HL-60 (cell line): ENCODE measurements around the gene PTPRG.

Source experiments
- DNase-seq, 2 experiments: peaks; one replicate each; pipeline ENCODE4 v3.0.0-alpha.2; 2010 to 2020; ENCODE audit warnings: low read depth in 1 of 2, low spot score in 1 of 2
- H3K27ac ChIP-seq: fragments of 250-450 bp; sonication (Bioruptor Pico); replicated peaks from 2 replicates; pipeline ENCODE4 v1.5.1; 2020; ENCODE audit warnings: mild to moderate bottlenecking, moderate library complexity
- H3K27me3 ChIP-seq: fragments of 250-450 bp; sonication (Bioruptor Pico); 2 replicates; pipeline ENCODE4 v1.5.1; 2021; ENCODE audit warnings: mild to moderate bottlenecking, moderate library complexity; ENCODE audit not compliant: insufficient read depth, poor library complexity, severe bottlenecking
- H3K4me3 ChIP-seq: replicated peaks from 2 replicates; pipeline ENCODE4 v1.5.1; 2011; ENCODE audit warnings: mild to moderate bottlenecking, control low read depth, low read length; ENCODE audit not compliant: insufficient read depth
- GABPA ChIP-seq: IDR thresholded peaks from 2 replicates; pipeline ENCODE4 v1.6.1; 2012; ENCODE audit warnings: low read depth
- POLR2AphosphoS5 ChIP-seq: IDR thresholded peaks from 2 replicates; pipeline ENCODE4 v1.6.1; 2012; ENCODE audit warnings: low read depth
- SPI1 ChIP-seq: IDR thresholded peaks from 2 replicates; pipeline ENCODE4 v1.6.1; 2012; ENCODE audit warnings: low read depth, mild to moderate bottlenecking, borderline replicate concordance
- TF ChIP-seq, protein P1 (sequence below): IDR thresholded peaks from one replicate; pipeline ENCODE4 v1.5.1; 2011; ENCODE audit warnings: low read length, control low read depth, inconsistent platforms; ENCODE audit not compliant: insufficient read depth
- TF ChIP-seq, protein P2 (sequence below): IDR thresholded peaks from 2 replicates; pipeline ENCODE4 v1.6.1; 2012; ENCODE audit warnings: low read depth; ENCODE audit not compliant: insufficient replicate concordance

The PTPRG gene

DNA sequence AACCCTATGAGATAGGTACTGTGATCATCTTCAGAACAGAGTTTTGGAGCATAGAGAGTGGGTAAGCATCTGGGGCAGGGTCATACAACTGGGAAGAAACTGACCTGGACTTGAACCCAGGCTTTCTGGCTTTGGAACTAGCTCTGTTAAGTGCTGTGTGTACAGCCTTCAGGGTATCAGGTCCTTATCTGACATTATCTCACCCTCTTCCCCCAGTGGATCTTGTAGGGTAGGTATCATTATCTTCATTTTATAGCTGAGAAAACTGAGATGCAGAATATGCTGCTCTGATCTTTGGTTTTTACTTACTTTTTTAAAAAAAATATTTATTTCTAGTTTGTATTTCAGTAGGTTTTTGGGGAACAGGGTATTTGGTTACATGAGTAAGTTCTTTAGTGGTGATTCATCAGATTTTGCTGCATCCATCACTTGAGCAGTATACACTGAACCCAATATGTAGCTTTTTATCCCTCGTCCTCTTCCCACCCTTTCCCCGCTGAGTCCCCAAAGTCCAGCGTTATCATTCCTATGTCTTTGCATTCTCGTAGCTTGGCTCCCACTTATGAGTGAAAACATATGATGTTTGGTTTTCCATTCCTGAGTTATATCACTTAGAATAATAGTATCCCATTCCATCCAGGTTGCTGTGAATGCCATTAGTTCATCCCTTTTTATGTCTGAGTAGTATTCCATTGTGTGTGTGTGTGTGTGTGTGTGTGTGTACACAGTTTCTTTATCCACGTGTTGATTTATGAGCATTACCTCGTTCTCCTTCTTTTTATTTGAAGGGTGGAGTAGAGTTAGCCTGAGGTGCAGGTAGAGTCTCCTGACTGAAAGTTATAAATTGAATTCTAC is 271.2 kb downstream of the PTPRG start:
- Histone ChIP-seq H3K27me3 (no peaks in the 10 kb centered on the region), H3K4me3 (no peak overlapping the region), H3K27ac (no peak overlapping the region)
- TF ChIP-seq POLR2AphosphoS5 (no peak), GABPA (no peak), SPI1 (no peak)
- TF ChIP-seq, protein P1, sequence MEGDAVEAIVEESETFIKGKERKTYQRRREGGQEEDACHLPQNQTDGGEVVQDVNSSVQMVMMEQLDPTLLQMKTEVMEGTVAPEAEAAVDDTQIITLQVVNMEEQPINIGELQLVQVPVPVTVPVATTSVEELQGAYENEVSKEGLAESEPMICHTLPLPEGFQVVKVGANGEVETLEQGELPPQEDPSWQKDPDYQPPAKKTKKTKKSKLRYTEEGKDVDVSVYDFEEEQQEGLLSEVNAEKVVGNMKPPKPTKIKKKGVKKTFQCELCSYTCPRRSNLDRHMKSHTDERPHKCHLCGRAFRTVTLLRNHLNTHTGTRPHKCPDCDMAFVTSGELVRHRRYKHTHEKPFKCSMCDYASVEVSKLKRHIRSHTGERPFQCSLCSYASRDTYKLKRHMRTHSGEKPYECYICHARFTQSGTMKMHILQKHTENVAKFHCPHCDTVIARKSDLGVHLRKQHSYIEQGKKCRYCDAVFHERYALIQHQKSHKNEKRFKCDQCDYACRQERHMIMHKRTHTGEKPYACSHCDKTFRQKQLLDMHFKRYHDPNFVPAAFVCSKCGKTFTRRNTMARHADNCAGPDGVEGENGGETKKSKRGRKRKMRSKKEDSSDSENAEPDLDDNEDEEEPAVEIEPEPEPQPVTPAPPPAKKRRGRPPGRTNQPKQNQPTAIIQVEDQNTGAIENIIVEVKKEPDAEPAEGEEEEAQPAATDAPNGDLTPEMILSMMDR = no peak
- DNase-seq = no peak

DNA sequence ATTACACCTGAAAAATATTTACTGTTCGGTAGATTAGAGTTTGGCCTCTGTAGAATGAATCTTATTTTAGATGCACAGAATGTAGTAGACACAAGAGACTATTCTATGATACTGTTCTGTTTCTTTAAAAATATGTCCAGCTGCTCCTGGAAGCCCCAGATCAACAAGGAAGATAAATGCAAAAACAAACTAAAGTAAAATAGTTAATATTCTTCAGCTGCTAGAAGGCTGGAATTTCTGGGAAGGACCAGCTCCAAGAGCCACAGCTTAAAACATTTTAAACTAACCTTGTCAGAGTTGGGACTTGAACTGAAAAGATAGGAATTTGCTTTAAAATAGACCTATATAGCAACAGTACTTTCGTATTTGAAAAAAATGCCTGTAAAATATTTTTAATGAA is 277.9 kb downstream of the PTPRG start:
- Histone ChIP-seq H3K4me3 (no peak overlapping the region), H3K27ac (no peak overlapping the region), H3K27me3 (no peaks in the 10 kb centered on the region)
- TF ChIP-seq POLR2AphosphoS5 (no peak), SPI1 (no peak), GABPA (no peak)
- TF ChIP-seq, protein P2, sequence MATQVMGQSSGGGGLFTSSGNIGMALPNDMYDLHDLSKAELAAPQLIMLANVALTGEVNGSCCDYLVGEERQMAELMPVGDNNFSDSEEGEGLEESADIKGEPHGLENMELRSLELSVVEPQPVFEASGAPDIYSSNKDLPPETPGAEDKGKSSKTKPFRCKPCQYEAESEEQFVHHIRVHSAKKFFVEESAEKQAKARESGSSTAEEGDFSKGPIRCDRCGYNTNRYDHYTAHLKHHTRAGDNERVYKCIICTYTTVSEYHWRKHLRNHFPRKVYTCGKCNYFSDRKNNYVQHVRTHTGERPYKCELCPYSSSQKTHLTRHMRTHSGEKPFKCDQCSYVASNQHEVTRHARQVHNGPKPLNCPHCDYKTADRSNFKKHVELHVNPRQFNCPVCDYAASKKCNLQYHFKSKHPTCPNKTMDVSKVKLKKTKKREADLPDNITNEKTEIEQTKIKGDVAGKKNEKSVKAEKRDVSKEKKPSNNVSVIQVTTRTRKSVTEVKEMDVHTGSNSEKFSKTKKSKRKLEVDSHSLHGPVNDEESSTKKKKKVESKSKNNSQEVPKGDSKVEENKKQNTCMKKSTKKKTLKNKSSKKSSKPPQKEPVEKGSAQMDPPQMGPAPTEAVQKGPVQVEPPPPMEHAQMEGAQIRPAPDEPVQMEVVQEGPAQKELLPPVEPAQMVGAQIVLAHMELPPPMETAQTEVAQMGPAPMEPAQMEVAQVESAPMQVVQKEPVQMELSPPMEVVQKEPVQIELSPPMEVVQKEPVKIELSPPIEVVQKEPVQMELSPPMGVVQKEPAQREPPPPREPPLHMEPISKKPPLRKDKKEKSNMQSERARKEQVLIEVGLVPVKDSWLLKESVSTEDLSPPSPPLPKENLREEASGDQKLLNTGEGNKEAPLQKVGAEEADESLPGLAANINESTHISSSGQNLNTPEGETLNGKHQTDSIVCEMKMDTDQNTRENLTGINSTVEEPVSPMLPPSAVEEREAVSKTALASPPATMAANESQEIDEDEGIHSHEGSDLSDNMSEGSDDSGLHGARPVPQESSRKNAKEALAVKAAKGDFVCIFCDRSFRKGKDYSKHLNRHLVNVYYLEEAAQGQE = no peak
- TF ChIP-seq, protein P1 = no peak
- DNase-seq = no peak

DNA sequence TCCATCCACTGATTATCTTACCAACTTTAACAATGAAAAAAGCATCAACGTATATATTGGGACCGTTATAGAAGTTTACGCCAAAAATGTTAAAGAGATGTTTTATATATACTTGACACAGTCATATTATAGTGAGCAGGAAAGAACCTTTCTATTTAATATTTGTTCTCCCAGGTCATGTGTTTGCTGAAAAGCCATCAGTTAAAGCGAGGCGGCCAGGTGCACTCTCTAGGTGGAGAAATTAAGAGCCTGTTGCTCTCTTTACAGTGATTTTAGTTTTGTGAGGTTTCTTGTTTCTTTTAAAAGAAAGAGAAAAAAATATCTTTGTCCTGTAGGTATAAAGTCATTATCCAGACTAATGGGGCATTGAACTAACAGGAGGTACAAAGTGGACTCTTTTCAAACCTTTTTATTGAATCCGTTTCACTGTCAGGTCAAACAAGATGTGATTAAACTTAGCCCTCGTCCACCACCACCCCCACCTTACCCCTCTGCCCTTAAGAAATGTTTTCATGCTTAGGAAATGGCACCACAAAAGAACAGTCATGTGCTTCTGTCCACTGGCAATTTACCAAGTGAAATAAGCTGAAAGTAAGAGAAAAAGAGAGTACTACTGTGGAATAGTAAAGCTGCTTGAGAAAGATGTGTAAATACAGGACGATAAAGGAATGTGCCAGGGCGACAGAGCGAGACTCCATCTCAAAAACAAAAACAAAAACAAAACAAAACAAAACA is 279.9 kb downstream of the PTPRG start:
- Histone ChIP-seq H3K27ac (no peak overlapping the region), H3K27me3 (no peaks in the 10 kb centered on the region), H3K4me3 (no peak overlapping the region)
- no peak for DNase-seq
- TF ChIP-seq, protein P1 = no peak
- TF ChIP-seq GABPA = no peak
- no peak for TF ChIP-seq POLR2AphosphoS5
- TF ChIP-seq SPI1 = no peak
- TF ChIP-seq, protein P2 = no peak
